AG08396 (cell line): ENCODE measurements around the gene CYP19A1.

Experiments
- DNase-seq: peaks from one replicate; pipeline ENCODE4 v3.0.0; 2012; ENCODE audit warnings: low spot score, mixed read lengths

CYP19A1 gene

GRCh38 chr15:51338496-51338895 lies at the start of gene CYP19A1:
Gene CYP19A1 (minus strand): TSS chr15:51338596. CDS start chr15:51242912, 95,684 bp downstream.
- no peak for DNase-seq

- DNase-seq = no peak
Observed at GRCh38 chr15:51387699-51388041, 49.3 kb upstream of the CYP19A1 start.

- no peak for DNase-seq
Observed at GRCh38 chr15:51386960-51387698, 48.7 kb upstream of the CYP19A1 start.

GRCh38 chr15:51386486-51386885 lies 48.1 kb upstream of the CYP19A1 start:
- no peak for DNase-seq

GRCh38 chr15:51386029-51386428 lies 47.6 kb upstream of the CYP19A1 start:
- DNase-seq = no peak

GRCh38 chr15:51382787-51383186 lies 44.4 kb upstream of the CYP19A1 start:
- DNase-seq = peak; percentile 53

GRCh38 chr15:51380999-51381806 lies 42.8 kb upstream of the CYP19A1 start:
- DNase-seq = peak; percentile 66

- DNase-seq = no peak
Observed at GRCh38 chr15:51379390-51379789, 41.0 kb upstream of the CYP19A1 start.

- DNase-seq = no peak
Observed at GRCh38 chr15:51378406-51378805, 40.0 kb upstream of the CYP19A1 start.

GRCh38 chr15:51377038-51377786 lies 38.8 kb upstream of the CYP19A1 start:
- peak; percentile 74 for DNase-seq

GRCh38 chr15:51375966-51376640 lies 37.7 kb upstream of the CYP19A1 start:
- no peak for DNase-seq

GRCh38 chr15:51374131-51374530 lies 35.7 kb upstream of the CYP19A1 start:
- no peak for DNase-seq

GRCh38 chr15:51371266-51371665 lies 32.9 kb upstream of the CYP19A1 start:
- no peak for DNase-seq

- DNase-seq = no peak
Observed at GRCh38 chr15:51369451-51369761, 31.0 kb upstream of the CYP19A1 start.

- peak; percentile 57 for DNase-seq
Observed at GRCh38 chr15:51368751-51369450, 30.5 kb upstream of the CYP19A1 start.

- no peak for DNase-seq
Observed at GRCh38 chr15:51368307-51368706, 29.9 kb upstream of the CYP19A1 start.

- DNase-seq = no peak
Observed at GRCh38 chr15:51367322-51367976, 29.1 kb upstream of the CYP19A1 start.

GRCh38 chr15:51366920-51367319 lies 28.5 kb upstream of the CYP19A1 start:
- no peak for DNase-seq

GRCh38 chr15:51366071-51366470 lies 27.7 kb upstream of the CYP19A1 start:
- no peak for DNase-seq

- no peak for DNase-seq
Observed at GRCh38 chr15:51365417-51365816, 27.0 kb upstream of the CYP19A1 start.

- no peak for DNase-seq
Observed at GRCh38 chr15:51363383-51363782, 25.0 kb upstream of the CYP19A1 start.
